Upper lobe of left lung (tissue), 4 donors: Measurements from ENCODE around the gene ADAMTSL4.

Experiments
- POLR2A ChIP-seq, 4 donors: fragments of 450-650 bp; IDR thresholded peaks; one replicate each; pipeline ENCODE4 v1.5.1; 2016 to 2017; ENCODE audit warnings: antibody characterized with exemption in 4 of 4, mild to moderate bottlenecking in 2 of 4
- TF ChIP-seq, protein P1 (sequence below), 6 experiments: fragments of 450-650 bp in 4 of 6; fragments of 200-600 bp in 2 of 6; sonication (generic) in 2 of 6; IDR thresholded peaks; one replicate each; pipeline ENCODE4 v1.5.1; 2016 to 2019; ENCODE audit warnings: antibody characterized with exemption in 6 of 6

GRCh38 chr1:150511985-150512660, 37.1 kb upstream of the ADAMTSL4 start:
- TF ChIP-seq, protein P1, sequence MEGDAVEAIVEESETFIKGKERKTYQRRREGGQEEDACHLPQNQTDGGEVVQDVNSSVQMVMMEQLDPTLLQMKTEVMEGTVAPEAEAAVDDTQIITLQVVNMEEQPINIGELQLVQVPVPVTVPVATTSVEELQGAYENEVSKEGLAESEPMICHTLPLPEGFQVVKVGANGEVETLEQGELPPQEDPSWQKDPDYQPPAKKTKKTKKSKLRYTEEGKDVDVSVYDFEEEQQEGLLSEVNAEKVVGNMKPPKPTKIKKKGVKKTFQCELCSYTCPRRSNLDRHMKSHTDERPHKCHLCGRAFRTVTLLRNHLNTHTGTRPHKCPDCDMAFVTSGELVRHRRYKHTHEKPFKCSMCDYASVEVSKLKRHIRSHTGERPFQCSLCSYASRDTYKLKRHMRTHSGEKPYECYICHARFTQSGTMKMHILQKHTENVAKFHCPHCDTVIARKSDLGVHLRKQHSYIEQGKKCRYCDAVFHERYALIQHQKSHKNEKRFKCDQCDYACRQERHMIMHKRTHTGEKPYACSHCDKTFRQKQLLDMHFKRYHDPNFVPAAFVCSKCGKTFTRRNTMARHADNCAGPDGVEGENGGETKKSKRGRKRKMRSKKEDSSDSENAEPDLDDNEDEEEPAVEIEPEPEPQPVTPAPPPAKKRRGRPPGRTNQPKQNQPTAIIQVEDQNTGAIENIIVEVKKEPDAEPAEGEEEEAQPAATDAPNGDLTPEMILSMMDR (IDR thresholded peaks at IDR 0.05), result no peak
- no peak for TF ChIP-seq POLR2A (IDR thresholded peaks at IDR 0.05)
